Mesendoderm (in vitro differentiated cells): Measurements from ENCODE around the gene POMT1.
A peak's percentile ranks its signal among the peaks of the same experiment; 100 is the strongest.

Experiments used
- DNase-seq: peaks from one replicate; pipeline ENCODE4 v3.0.0; 2013
- H2AK5ac ChIP-seq: 2 replicates; pipeline ENCODE4 v1.6.1; 2013; ENCODE audit warnings: low read length, inconsistent platforms
- H2BK120ac ChIP-seq: 2 replicates; pipeline ENCODE4 v1.6.1; 2013; ENCODE audit warnings: low read depth, mild to moderate bottlenecking, low read length, moderate library complexity, mixed read lengths
- H2BK15ac ChIP-seq: replicated peaks from 2 replicates; pipeline ENCODE4 v1.6.1; 2013; ENCODE audit warnings: low read depth, mild to moderate bottlenecking, moderate library complexity
- H2BK5ac ChIP-seq: 2 replicates; pipeline ENCODE4 v1.6.1; 2013; ENCODE audit warnings: low read length, inconsistent platforms
- H3K18ac ChIP-seq: 2 replicates; pipeline ENCODE4 v1.6.1; 2013; ENCODE audit warnings: mild to moderate bottlenecking, low read length, mixed read lengths
- H3K23ac ChIP-seq: one replicate; pipeline ENCODE4 v1.6.1; 2013; ENCODE audit warnings: low read length
- H3K27ac ChIP-seq: 2 replicates; pipeline ENCODE4 v1.5.1; 2013; ENCODE audit warnings: low read depth, mild to moderate bottlenecking, inconsistent platforms, low read length, moderate library complexity
- H3K27me3 ChIP-seq: 2 replicates; pipeline ENCODE4 v1.6.1; 2013; ENCODE audit warnings: low read length, control low read depth, mild to moderate bottlenecking, inconsistent platforms; ENCODE audit not compliant: insufficient read depth, poor library complexity
- H3K36me3 ChIP-seq: 2 replicates; pipeline ENCODE4 v1.6.1; 2013; ENCODE audit warnings: low read length, inconsistent platforms; ENCODE audit not compliant: control insufficient read depth, insufficient read depth
- H3K4ac ChIP-seq: one replicate; pipeline ENCODE4 v1.6.1; 2013; ENCODE audit warnings: low read depth, mild to moderate bottlenecking, low read length, moderate library complexity
- H3K4me1 ChIP-seq: 2 replicates; pipeline ENCODE4 v1.6.1; 2013; ENCODE audit warnings: low read depth, low read length, inconsistent platforms; ENCODE audit not compliant: control insufficient read depth
- H3K4me2 ChIP-seq: 2 replicates; pipeline ENCODE4 v1.6.1; 2013; ENCODE audit warnings: low read length
- H3K4me3 ChIP-seq: 2 replicates; pipeline ENCODE4 v1.5.1; 2013; ENCODE audit warnings: mild to moderate bottlenecking, low read length
- H3K56ac ChIP-seq: one replicate; pipeline ENCODE4 v1.6.1; 2013; ENCODE audit warnings: low read length
- H3K79me1 ChIP-seq: 2 replicates; pipeline ENCODE4 v1.6.1; 2013; ENCODE audit warnings: low read length, inconsistent platforms
- H3K79me2 ChIP-seq: 2 replicates; pipeline ENCODE4 v1.6.1; 2013; ENCODE audit warnings: mild to moderate bottlenecking, low read length; ENCODE audit not compliant: control insufficient read depth, insufficient read depth
- H3K9ac ChIP-seq: 2 replicates; pipeline ENCODE4 v1.6.1; 2013; ENCODE audit warnings: low read length, inconsistent platforms
- H4K5ac ChIP-seq: one replicate; pipeline ENCODE4 v1.6.1; 2013; ENCODE audit warnings: low read length
- H4K8ac ChIP-seq: one replicate; pipeline ENCODE4 v1.6.1; 2013; ENCODE audit warnings: low read depth, mild to moderate bottlenecking, control low read depth, low read length, moderate library complexity
- WGBS: extraction: QIAGEN DNeasy Blood & Tissue Kit; methylation state at CpG from one replicate; pipeline ENCODE4 v1.1.7; 2013; ENCODE audit warnings: low lambda C conversion rate, missing lambda C conversion rate; ENCODE audit not compliant: insufficient coverage; ENCODE audit errors: extremely low coverage; 5-methylcytosine and 5-hydroxymethylcytosine counted together

Gene POMT1

GRCh38 chr9:131529597-131530545 lies 27.2 kb downstream of the POMT1 start:
- H3K9ac ChIP-seq = peak overlapping the region; percentile 98
- no peaks in the 10 kb centered on the region for H3K27me3 ChIP-seq
- H2BK120ac ChIP-seq = no peak overlapping the region
- H3K4me3 ChIP-seq = peak overlapping the region; percentile 75
- no peak overlapping the region for H3K4ac ChIP-seq
- H4K5ac ChIP-seq = no peak overlapping the region
- no peak overlapping the region for H3K27ac ChIP-seq
- peaks cover 10% of the 10 kb centered on the region for H3K79me1 ChIP-seq
- no peak for DNase-seq
- peak overlapping the region; percentile 98 for H3K4me2 ChIP-seq
- H3K4me1 ChIP-seq = peaks cover 5% of the 10 kb centered on the region
- H2BK5ac ChIP-seq = no peak overlapping the region
- WGBS = no CpG with 5 or more reads among the region's 24 CpGs
- H3K56ac ChIP-seq = peak overlapping the region; percentile 94
- H3K18ac ChIP-seq = no peak overlapping the region
- H3K36me3 ChIP-seq = peaks cover 10% of the 10 kb centered on the region
- peaks cover 5% of the 10 kb centered on the region for H3K79me2 ChIP-seq
- no peak overlapping the region for H4K8ac ChIP-seq
- H2BK15ac ChIP-seq = no peak overlapping the region
- peak overlapping the region; percentile 24 for H3K23ac ChIP-seq
- H2AK5ac ChIP-seq = no peak overlapping the region

DNA sequence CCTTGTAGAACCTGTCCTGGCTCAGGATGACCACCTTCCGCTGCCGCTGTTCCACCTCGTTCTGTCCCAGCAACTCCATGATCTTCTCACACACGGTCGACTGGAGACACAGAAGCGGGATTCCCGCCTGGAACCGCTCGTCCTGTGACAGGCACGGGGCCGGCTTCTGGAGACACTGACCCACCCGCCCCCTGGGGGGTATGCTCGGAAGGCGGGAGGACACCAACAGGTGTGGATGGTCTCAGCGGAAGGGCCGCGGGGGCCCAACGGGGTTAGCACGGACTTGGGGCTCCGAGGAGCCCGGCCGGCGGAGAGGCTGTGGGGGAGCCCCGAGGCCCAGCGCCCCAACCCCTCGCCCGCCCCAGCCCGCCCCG lies 27.8 kb downstream of the POMT1 start:
- Histone ChIP-seq H2BK120ac (peak overlapping the region; percentile 66), H3K4ac (peak overlapping the region; percentile 74), H3K56ac (peak overlapping the region; percentile 94), H4K5ac (no peak overlapping the region), H3K4me2 (peak overlapping the region; percentile 98), H3K27me3 (no peaks in the 10 kb centered on the region), H4K8ac (peak overlapping the region; percentile 88), H3K79me2 (peaks cover 5% of the 10 kb centered on the region), H3K23ac (no peak overlapping the region), H2AK5ac (no peak overlapping the region), H3K79me1 (peaks cover 10% of the 10 kb centered on the region), H3K36me3 (peaks cover 10% of the 10 kb centered on the region), H3K18ac (peak overlapping the region; percentile 94), H3K4me3 (peak overlapping the region; percentile 75), H3K9ac (peak overlapping the region; percentile 98), H2BK15ac (no peak overlapping the region), H3K4me1 (peaks cover 5% of the 10 kb centered on the region), H3K27ac (peak overlapping the region; percentile 8), H2BK5ac (no peak overlapping the region)
- no CpG with 5 or more reads among the region's 29 CpGs for WGBS
- peak; percentile 73 for DNase-seq

GRCh38 chr9:131530920-131531832 lies 28.5 kb downstream of the POMT1 start, which contains the start of gene UCK1:
TSS of gene UCK1 (minus strand) at chr9:131531263. CDS start at chr9:131531174, 89 bp downstream.
- no CpG with 5 or more reads among the region's 103 CpGs for WGBS
- Histone ChIP-seq H4K8ac (peak within 1 kb of the TSS; percentile 98), H3K79me2 (peaks cover 5% of the 10 kb centered on the region), H3K56ac (peak within 1 kb of the TSS; percentile 94), H2BK15ac (no peak within 1 kb of the TSS), H3K4ac (peak within 1 kb of the TSS; percentile 74), H2BK5ac (peak within 1 kb of the TSS; percentile 59), H3K36me3 (peaks cover 10% of the 10 kb centered on the region), H3K4me1 (peaks cover 5% of the 10 kb centered on the region), H2BK120ac (peak within 1 kb of the TSS; percentile 66), H3K9ac (peak within 1 kb of the TSS; percentile 98), H3K27me3 (no peaks in the 10 kb centered on the region), H4K5ac (no peak within 1 kb of the TSS), H3K23ac (peak within 1 kb of the TSS; percentile 24), H2AK5ac (no peak within 1 kb of the TSS), H3K4me3 (peak within 1 kb of the TSS; percentile 75), H3K4me2 (peak within 1 kb of the TSS; percentile 98), H3K27ac (peak within 1 kb of the TSS; percentile 8), H3K79me1 (peaks cover 10% of the 10 kb centered on the region), H3K18ac (peak within 1 kb of the TSS; percentile 94)
- DNase-seq = peak; percentile 88

GRCh38 chr9:131534721-131535237 lies 32.1 kb downstream of the POMT1 start:
- H3K27me3 ChIP-seq = no peaks in the 10 kb centered on the region
- no peaks in the 10 kb centered on the region for H3K36me3 ChIP-seq
- H3K56ac ChIP-seq = no peak overlapping the region
- no peak overlapping the region for H2AK5ac ChIP-seq
- H3K23ac ChIP-seq = no peak overlapping the region
- no peak overlapping the region for H3K9ac ChIP-seq
- no peak for DNase-seq
- H4K8ac ChIP-seq = no peak overlapping the region
- no peak overlapping the region for H3K27ac ChIP-seq
- H3K79me1 ChIP-seq = peaks cover 7% of the 10 kb centered on the region
- peaks cover 5% of the 10 kb centered on the region for H3K79me2 ChIP-seq
- H2BK120ac ChIP-seq = no peak overlapping the region
- H2BK15ac ChIP-seq = no peak overlapping the region
- no peak overlapping the region for H3K4me2 ChIP-seq
- peaks cover 5% of the 10 kb centered on the region for H3K4me1 ChIP-seq
- no peak overlapping the region for H2BK5ac ChIP-seq
- H3K4me3 ChIP-seq = no peak overlapping the region
- no peak overlapping the region for H3K18ac ChIP-seq
- no CpG with 5 or more reads among the region's 8 CpGs for WGBS
- H4K5ac ChIP-seq = no peak overlapping the region
- no peak overlapping the region for H3K4ac ChIP-seq

DNA sequence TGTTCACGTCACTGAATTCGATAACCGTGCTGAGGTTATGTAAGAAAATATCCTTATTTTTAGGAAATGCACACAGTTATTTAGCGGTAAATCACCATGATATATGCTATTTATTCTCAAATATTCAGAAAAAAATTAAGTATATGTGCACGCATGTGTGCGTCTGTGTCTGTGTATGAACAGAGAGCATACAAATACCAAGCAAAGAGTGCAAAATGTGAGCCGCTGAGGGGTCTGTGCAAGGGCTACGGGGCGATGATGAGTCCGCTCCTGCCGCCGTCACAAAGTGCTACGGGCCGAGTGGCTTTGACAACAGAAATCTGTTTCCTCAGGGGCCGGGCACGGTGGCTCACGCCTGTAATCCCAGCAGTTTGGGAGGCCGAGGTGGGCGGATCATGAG lies 35.2 kb downstream of the POMT1 start:
- WGBS = no CpG with 5 or more reads among the region's 19 CpGs

More for the DNA sequence above, 35.2 kb downstream of the POMT1 start:
- Histone ChIP-seq H3K4ac (no peak overlapping the region), H3K4me1 (no peaks in the 10 kb centered on the region), H3K4me3 (no peak overlapping the region), H2BK5ac (no peak overlapping the region), H3K27me3 (no peaks in the 10 kb centered on the region), H3K79me1 (no peaks in the 10 kb centered on the region), H3K27ac (no peak overlapping the region), H2AK5ac (no peak overlapping the region), H3K9ac (no peak overlapping the region), H2BK120ac (no peak overlapping the region), H3K79me2 (no peaks in the 10 kb centered on the region), H3K18ac (no peak overlapping the region), H2BK15ac (no peak overlapping the region), H4K8ac (no peak overlapping the region), H3K36me3 (no peaks in the 10 kb centered on the region), H4K5ac (no peak overlapping the region), H3K4me2 (no peak overlapping the region), H3K56ac (no peak overlapping the region), H3K23ac (no peak overlapping the region)
- no peak for DNase-seq
